Kidney (tissue), 14 donors: ENCODE results near the gene TMEM86B. TPM values are rescaled to one million over a fixed set of nuclear protein-coding genes. Genes with fewer than 3 reads are reported as not detected.

ENCODE experiments used
- DNase-seq, 5 donors: peaks; one replicate each; pipeline ENCODE4 v3.0.0-alpha.2; 2013 to 2020
- FAIRE-seq: peaks from 2 replicates; lab custom pipeline; 2012; peaks lifted over from hg19 to GRCh38; lab: Jason Lieb, UNC
- H3K27ac ChIP-seq, 2 donors: one replicate each; pipeline ENCODE4 v1.7.0; 2013; ENCODE audit warnings: low read depth in 2 of 2, low read length in 2 of 2, inconsistent platforms in 1 of 2
- H3K27me3 ChIP-seq: one replicate; pipeline ENCODE4 v1.7.1; 2013; ENCODE audit warnings: low read length, inconsistent platforms; ENCODE audit not compliant: control insufficient read depth, insufficient read depth
- H3K36me3 ChIP-seq, 3 donors: one replicate each; pipeline versions ENCODE4 v1.7.0 to v1.7.1; 2013; ENCODE audit warnings: low read length in 3 of 3, control low read depth in 1 of 3, inconsistent platforms in 1 of 3; ENCODE audit not compliant: insufficient read depth in 3 of 3, control insufficient read depth in 2 of 3
- H3K4me1 ChIP-seq, 3 donors: one replicate each; pipeline versions ENCODE4 v1.7.0 to v1.7.1; 2013; ENCODE audit warnings: low read length in 3 of 3, inconsistent platforms in 1 of 3, low read depth in 1 of 3; ENCODE audit not compliant: control insufficient read depth in 2 of 3, insufficient read depth in 2 of 3
- H3K4me3 ChIP-seq, 3 donors: one replicate each; pipeline versions ENCODE4 v1.7.0 to v1.8.1; 2013; ENCODE audit warnings: low read length in 3 of 3, control low read depth in 1 of 3, inconsistent platforms in 1 of 3
- H3K9ac ChIP-seq, 3 donors: one replicate each; pipeline versions ENCODE4 v1.7.0 to v1.7.1; 2013; ENCODE audit warnings: low read length in 3 of 3, control low read depth in 1 of 3, inconsistent platforms in 1 of 3
- H3K9me3 ChIP-seq, 3 donors: one replicate each; pipeline versions ENCODE4 v1.7.0 to v1.7.1; 2013; ENCODE audit warnings: low read length in 3 of 3, control low read depth in 1 of 3, inconsistent platforms in 1 of 3; ENCODE audit not compliant: control insufficient read depth in 2 of 3, insufficient read depth in 1 of 3
- CTCF ChIP-seq: IDR thresholded peaks from 3 replicates; pipeline ENCODE4 v1.5.1; 2012; ENCODE audit warnings: mild to moderate bottlenecking, moderate library complexity, borderline replicate concordance; ENCODE audit not compliant: insufficient read depth; ENCODE audit errors: extremely low read depth
- intact Hi-C: fragments of 100-400 bp; cut with DNase I; formaldehyde crosslinking; loops from one replicate; pipeline ENCODE4 v1.11.1; 2022
- polyA plus RNA-seq: library from polyadenylated mRNA; stranded (reverse); fragments of 350-450 nt; fragmentation: Illumina TruSeq; extraction: RNeasy Lipid Tissue Mini Kit (QIAGEN cat#74804); gene quantifications from one replicate; pipeline ENCODE4 v1.2.3, GENCODE V29; 2014; ENCODE audit warnings: low read depth, low replicate concordance; ENCODE audit not compliant: insufficient read depth
- total RNA-seq: library from RNA; stranded (reverse); fragmentation: NEBNext Ultra II Directional; extraction: Animal tissue kit (Norgen Biotek cat#: 25700); gene quantifications from one replicate; pipeline ENCODE4 v1.2.1, GENCODE V29; 2021
- donor health status: control.
- donor health status: control.
- donor health status: control.
- donor health status: control.
- donor health status: control.
- donor health status: DM: yes; HTN: yes; CAD: no.
- donor health status: Normal renal cell carcinoma (clear cell type).

The TMEM86B gene
- total and polyA plus RNA-seq, 2 donors from 2014 or later, result 3.3 to 4.6 TPM

- no peak for TF ChIP-seq CTCF
- intact Hi-C loops, result no loop called here
- no peaks in the 10 kb centered on the region for H3K36me3 ChIP-seq
- no peak for FAIRE-seq
- H3K27ac ChIP-seq, result peak overlapping the region in 1 of 2 donors; percentile 10
- H3K4me3 ChIP-seq, result peak overlapping the region; percentile 62 to 79 (median 73)
- peak overlapping the region; percentile 55 to 75 (median 71) for H3K9ac ChIP-seq
- no peaks in the 10 kb centered on the region for H3K27me3 ChIP-seq
- H3K9me3 ChIP-seq, result no peaks in the 10 kb centered on the region
- peak in 4 of 5 donors; percentile 22 to 72 (median 54) for DNase-seq
- peaks cover 2 to 36% (median 18%) of the 10 kb centered on the region in 3 donors for H3K4me1 ChIP-seq
Measured at GRCh38 chr19:55257461-55258420, 29.2 kb upstream of the TMEM86B start.

- Histone ChIP-seq H3K27ac (no peak overlapping the region), H3K4me1 (peaks cover 2 to 36% (median 18%) of the 10 kb centered on the region in 3 donors), H3K4me3 (peak overlapping the region; percentile 39 to 79 (median 73)), H3K9ac (peak overlapping the region; percentile 18 to 51 (median 38)), H3K36me3 (no peaks in the 10 kb centered on the region), H3K27me3 (no peaks in the 10 kb centered on the region), H3K9me3 (no peaks in the 10 kb centered on the region)
- no peak for TF ChIP-seq CTCF
- FAIRE-seq (no peak), DNase-seq (no peak)
- intact Hi-C loops, result no loop called here
Measured at GRCh38 chr19:55256562-55257460, 28.2 kb upstream of the TMEM86B start.

- no peak for FAIRE-seq
- peak in 3 of 5 donors; percentile 21 to 78 (median 35) for DNase-seq
- TF ChIP-seq CTCF, result no peak
- Histone ChIP-seq H3K9me3 (no peaks in the 10 kb centered on the region), H3K4me1 (peaks cover 2 to 38% (median 18%) of the 10 kb centered on the region in 3 donors), H3K27ac (no peak overlapping the region), H3K9ac (peak overlapping the region in 2 of 3 donors; percentile 17 to 51), H3K27me3 (no peaks in the 10 kb centered on the region), H3K36me3 (no peaks in the 10 kb centered on the region), H3K4me3 (peak overlapping the region in 2 of 3 donors; percentile 23 to 79)
- intact Hi-C loops, result no loop called here
Measured at GRCh38 chr19:55255618-55256423, 27.3 kb upstream of the TMEM86B start.
